PC-9 (cell line): ENCODE data around the gene AGAP1. TPM values are rescaled to one million over a fixed set of nuclear protein-coding genes. Genes with fewer than 3 reads are reported as not detected.
A peak's percentile ranks its signal among the peaks of the same experiment; 100 is the strongest.

ENCODE experiments used
- Bru-seq: library from RNA; stranded (reverse); fragments of 400-500 nt; gene quantifications from one replicate; lab custom pipeline; 2021; lab: Mats Ljungman, UMichigan
- BruChase-seq, 2 experiments: library from RNA; stranded (reverse); fragments of 400-500 nt; gene quantifications; one replicate each; lab custom pipeline; 2021; lab: Mats Ljungman, UMichigan
- BruUV-seq: library from RNA; stranded (reverse); fragments of 400-500 nt; replicated peaks from 2 replicates; lab custom pipeline; 2021; lab: Mats Ljungman, UMichigan
- CTCF ChIA-PET: fragments of 300-600 bp; sonication (Branson Sonifier 250); formaldehyde crosslinking; loops from one replicate; lab custom pipeline; 2022; ENCODE audit warnings: antibody characterized with exemption; lab: Charles Lee
- POLR2A ChIA-PET: fragments of 300-600 bp; sonication (Branson Sonifier 250); formaldehyde crosslinking; loops from one replicate; lab custom pipeline; 2022; ENCODE audit warnings: antibody characterized with exemption; ENCODE audit not compliant: unreplicated experiment; lab: Charles Lee
- DNase-seq, 2 experiments: peaks; one replicate each; pipeline versions ENCODE4 v3.0.0 to v3.0.0-alpha.2; 2015 to 2022; ENCODE audit warnings: mixed read lengths in 1 of 2
- H2AFZ ChIP-seq: fragments of 200-600 bp; sonication (generic); 2 replicates; pipeline ENCODE4 v1.8.1; 2017; ENCODE audit warnings: antibody characterized with exemption
- H3F3A ChIP-seq: fragments of 200-600 bp; sonication (generic); 2 replicates; pipeline ENCODE4 v1.8.1; 2017; ENCODE audit warnings: antibody characterized with exemption, mild to moderate bottlenecking, low read depth; ENCODE audit not compliant: insufficient read depth
- H3K27ac ChIP-seq: fragments of 200-600 bp; sonication (generic); 2 replicates; pipeline ENCODE4 v1.6.1; 2016; ENCODE audit warnings: mixed run types
- H3K27me3 ChIP-seq: fragments of 200-600 bp; sonication (generic); 2 replicates; pipeline ENCODE4 v1.6.1; 2016; ENCODE audit warnings: low read depth, mixed run types; ENCODE audit not compliant: insufficient read depth
- H3K36me3 ChIP-seq: fragments of 200-600 bp; sonication (generic); 2 replicates; pipeline ENCODE4 v1.6.1; 2016; ENCODE audit warnings: low read depth, mixed run types
- H3K4me1 ChIP-seq: fragments of 200-600 bp; sonication (generic); replicated peaks from 2 replicates; pipeline ENCODE4 v1.6.1; 2016; ENCODE audit warnings: mixed run types; ENCODE audit not compliant: insufficient read depth
- H3K4me2 ChIP-seq: fragments of 200-600 bp; sonication (generic); 2 replicates; pipeline ENCODE4 v1.6.1; 2017; ENCODE audit warnings: mixed run types
- H3K4me3 ChIP-seq: fragments of 200-600 bp; sonication (generic); 2 replicates; pipeline ENCODE4 v1.6.1; 2016; ENCODE audit warnings: mixed run types
- H3K79me2 ChIP-seq: fragments of 200-600 bp; sonication (generic); 2 replicates; pipeline ENCODE4 v1.6.1; 2017; ENCODE audit warnings: low read depth, mixed run types
- H3K9me2 ChIP-seq: fragments of 200-600 bp; sonication (generic); 2 replicates; pipeline ENCODE4 v1.8.1; 2017; ENCODE audit warnings: mild to moderate bottlenecking; ENCODE audit not compliant: insufficient read depth
- H3K9me3 ChIP-seq: fragments of 200-600 bp; sonication (generic); 2 replicates; pipeline ENCODE4 v1.8.1; 2016; ENCODE audit warnings: low read depth; ENCODE audit not compliant: insufficient read depth
- H4K20me1 ChIP-seq: fragments of 200-600 bp; sonication (generic); 2 replicates; pipeline ENCODE4 v1.8.1; 2017; ENCODE audit not compliant: insufficient read depth
- EZH2 ChIP-seq: fragments of 200-600 bp; sonication (generic); IDR thresholded peaks from 2 replicates; pipeline ENCODE4 v1.8.0; 2017; ENCODE audit warnings: antibody characterized with exemption, low read depth
- intact Hi-C: fragments of 100-400 bp; cut with micrococcal nuclease; formaldehyde crosslinking; loops from one replicate; pipeline ENCODE4 v1.10.0; 2022; ENCODE audit not compliant: unreplicated experiment
- long read RNA-seq: library from polyadenylated mRNA; stranded (forward); transcript quantifications from one replicate; pipeline ENCODE4 v2.0.0, GENCODE V29; 2022
- total RNA-seq: library from RNA; stranded (reverse); gene quantifications from 2 replicates; pipeline ENCODE4 v1.2.3, GENCODE V29; 2021
- TF ChIP-seq, protein P1 (sequence below): fragments of 200-600 bp; sonication (generic); conservative IDR thresholded peaks from 2 replicates; pipeline ENCODE4 v1.6.1; 2017; ENCODE audit warnings: mixed run types, antibody characterized with exemption, mild to moderate bottlenecking, moderate library complexity

The AGAP1 gene
- total RNA-seq (91.4 and 107 TPM in 2 replicates), Bru-seq, nascent RNA (percentile 93 among the genes with signal in this experiment), BruChase-seq, experiment 1, labeled RNA remaining after a 2-hour chase (percentile 88 among the genes with signal in this experiment), BruChase-seq, experiment 2, labeled RNA remaining after a 6-hour chase (percentile 80 among the genes with signal in this experiment)
- long read RNA-seq, full-length matches to known transcripts = 1 of 26 reads
- long read RNA-seq, partial matches to known transcripts = 3 of 26 reads
- long read RNA-seq, other reads (novel, unspliced or antisense) = 22 of 26 reads

DNA sequence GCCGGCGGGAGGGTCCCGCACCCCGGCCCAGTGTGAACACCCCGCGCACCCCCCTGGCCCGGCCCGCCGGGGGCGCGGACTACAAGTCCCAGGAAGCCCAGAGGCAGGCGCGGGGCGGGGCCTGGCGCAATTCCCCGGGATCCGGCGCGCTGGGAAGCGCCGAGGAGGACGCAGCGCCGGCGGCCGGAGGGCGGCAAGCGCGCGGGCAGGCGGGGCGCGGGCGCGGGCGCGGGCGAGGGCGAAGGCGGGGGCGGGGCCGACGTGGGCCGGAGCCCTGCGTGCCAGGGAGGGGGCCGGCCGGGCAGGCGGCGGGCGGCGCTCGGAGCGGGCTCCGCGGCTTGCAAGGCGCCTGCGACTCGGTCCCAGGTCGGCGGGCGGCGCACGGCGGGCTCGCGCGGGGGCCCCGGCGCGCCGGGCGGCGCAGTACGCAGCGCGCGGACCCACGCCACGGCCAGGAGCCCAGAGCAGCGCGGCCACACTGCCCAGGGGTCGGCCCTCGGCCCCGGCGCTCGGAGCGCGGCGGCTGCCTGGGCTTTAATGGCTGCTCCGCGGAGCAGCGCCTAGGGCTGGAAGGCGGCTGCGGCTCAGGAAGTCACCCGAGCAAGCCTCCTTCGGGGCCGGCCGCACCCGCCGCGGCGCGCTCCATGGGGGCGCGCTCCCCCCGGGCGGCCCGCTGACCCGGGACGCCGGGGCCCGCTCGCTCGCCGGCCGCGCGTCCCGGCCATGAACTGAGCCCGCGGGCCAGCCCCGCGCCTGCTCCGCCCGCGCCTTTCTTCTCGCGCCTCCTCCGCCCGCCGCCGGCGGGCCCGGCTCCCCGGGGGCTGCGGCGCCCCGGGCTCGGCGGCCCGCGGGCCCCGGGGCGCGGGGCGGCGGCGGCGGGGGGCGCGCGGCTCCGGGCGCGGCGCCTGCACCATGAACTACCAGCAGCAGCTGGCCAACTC lies at the start of gene AGAP1:
Gene AGAP1, plus strand, starts transcription at position 269 of the 941 bp plus-strand sequence.
- intact Hi-C loops = loop anchor here (2.0 to 10.0 kb wide), 6 partner anchors 49 to 323 kb away; no protein-coding TSS in a partner anchor
- Histone ChIP-seq H3K36me3 (0 out of 2 replicates have a peak, but pooled peaks cover 4% of the 10 kb centered on the region), H3K9me2 (no peaks in the 10 kb centered on the region), H3K4me2 (peak within 1 kb of the TSS; percentile 87), H3K4me1 (peaks cover 20% of the 10 kb centered on the region), H3K27ac (peak within 1 kb of the TSS; percentile 69), H4K20me1 (peaks cover 3% of the 10 kb centered on the region; the same call in 1 of the 2 replicates), H3F3A (peaks cover 19% of the 10 kb centered on the region; the same call in 1 of the 2 replicates), H2AFZ (peak within 1 kb of the TSS; percentile 92), H3K27me3 (no peaks in the 10 kb centered on the region), H3K4me3 (peak within 1 kb of the TSS; percentile 77), H3K79me2 (peaks cover 45% of the 10 kb centered on the region), H3K9me3 (no peaks in the 10 kb centered on the region)
- BruUV-seq = no TSS peak
- TF ChIP-seq EZH2 = no peak
- TF ChIP-seq, protein P1, sequence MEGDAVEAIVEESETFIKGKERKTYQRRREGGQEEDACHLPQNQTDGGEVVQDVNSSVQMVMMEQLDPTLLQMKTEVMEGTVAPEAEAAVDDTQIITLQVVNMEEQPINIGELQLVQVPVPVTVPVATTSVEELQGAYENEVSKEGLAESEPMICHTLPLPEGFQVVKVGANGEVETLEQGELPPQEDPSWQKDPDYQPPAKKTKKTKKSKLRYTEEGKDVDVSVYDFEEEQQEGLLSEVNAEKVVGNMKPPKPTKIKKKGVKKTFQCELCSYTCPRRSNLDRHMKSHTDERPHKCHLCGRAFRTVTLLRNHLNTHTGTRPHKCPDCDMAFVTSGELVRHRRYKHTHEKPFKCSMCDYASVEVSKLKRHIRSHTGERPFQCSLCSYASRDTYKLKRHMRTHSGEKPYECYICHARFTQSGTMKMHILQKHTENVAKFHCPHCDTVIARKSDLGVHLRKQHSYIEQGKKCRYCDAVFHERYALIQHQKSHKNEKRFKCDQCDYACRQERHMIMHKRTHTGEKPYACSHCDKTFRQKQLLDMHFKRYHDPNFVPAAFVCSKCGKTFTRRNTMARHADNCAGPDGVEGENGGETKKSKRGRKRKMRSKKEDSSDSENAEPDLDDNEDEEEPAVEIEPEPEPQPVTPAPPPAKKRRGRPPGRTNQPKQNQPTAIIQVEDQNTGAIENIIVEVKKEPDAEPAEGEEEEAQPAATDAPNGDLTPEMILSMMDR = no peak
- DNase-seq = peak; percentile 75 to 97
- ChIA-PET CTCF (interaction anchor here (0.7 kb wide), 1 partner anchor 87 kb away, joined by 5 read pairs; no protein-coding TSS in a partner anchor), POLR2A (no interaction called here)

DNA sequence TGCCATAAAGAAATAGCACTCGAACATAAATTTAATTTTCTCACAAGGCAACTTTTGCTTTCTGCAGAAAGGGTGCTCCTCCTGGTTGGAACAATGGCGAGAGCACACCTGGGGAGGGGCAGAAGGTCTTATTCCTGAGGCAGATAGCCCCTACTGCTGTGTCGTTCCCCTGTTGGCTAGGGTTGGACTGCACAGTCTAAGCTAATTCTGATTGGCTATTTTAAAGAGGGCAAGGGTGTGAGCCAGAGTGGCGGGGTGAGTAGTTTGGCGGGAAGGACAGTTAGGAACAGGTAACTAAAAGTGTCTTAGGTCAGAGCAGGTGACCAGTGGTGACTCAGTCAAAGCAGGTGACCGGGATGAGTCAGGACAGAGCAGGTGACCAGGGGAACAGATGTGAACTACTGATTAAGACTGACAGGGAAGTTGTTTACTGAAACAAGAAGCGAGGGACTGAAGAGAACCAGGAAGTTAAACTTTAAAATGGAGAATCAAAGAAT lies 49.7 kb upstream of the AGAP1 start:
- Histone ChIP-seq H2AFZ (peak overlapping the region; percentile 88), H3K79me2 (no peaks in the 10 kb centered on the region), H3F3A (peaks cover 16% of the 10 kb centered on the region), H3K36me3 (peaks cover 10% of the 10 kb centered on the region; the same call in 1 of the 2 replicates), H3K27ac (peak overlapping the region; percentile 89), H3K4me3 (0 out of 2 replicates have a peak overlapping the region, but pooled peaks have one; percentile 16), H3K27me3 (no peaks in the 10 kb centered on the region), H3K4me1 (peaks cover 11% of the 10 kb centered on the region), H4K20me1 (no peaks in the 10 kb centered on the region), H3K9me2 (no peaks in the 10 kb centered on the region), H3K9me3 (peaks cover 24% of the 10 kb centered on the region), H3K4me2 (peak overlapping the region; percentile 54)
- BruUV-seq = no TSS peak
- DNase-seq = peak; percentile 86 to 97
- intact Hi-C loops = loop anchor here (1.0 to 2.0 kb wide), 3 partner anchors 14 to 51 kb away; partner anchors contain the start of gene AGAP1
- TF ChIP-seq, protein P1 = no peak
- POLR2A ChIA-PET = no interaction called here
- CTCF ChIA-PET = interaction anchor here (0.6 to 1.1 kb wide), 3 partner anchors 14 to 144 kb away, joined by 3 read pairs; no protein-coding TSS in a partner anchor
